MCF 10A (cell line): ENCODE measurements around the gene SERPIND1. TPM values are rescaled to one million over a fixed set of nuclear protein-coding genes. Genes with fewer than 3 reads are reported as not detected.
"Not testable (repeated sequence)": the region's sequence is repeated elsewhere in the genome, so short reads cannot be mapped to it uniquely, and the experiment has no call there.

ENCODE experiments used
- BruUV-seq: library from RNA; stranded (reverse); fragments of 400-500 nt; replicated peaks from 2 replicates; lab custom pipeline; 2021; lab: Mats Ljungman, UMichigan
- CTCF ChIA-PET: fragments of 300-600 bp; sonication (Branson Sonifier 250); formaldehyde crosslinking; extraction: SDS; loops from one replicate; lab custom pipeline; 2021; ENCODE audit warnings: antibody characterized with exemption, inconsistent platforms; lab: Yijun Ruan, JAX
- POLR2A ChIA-PET: fragments of 300-600, 350-650 bp; sonication (Branson Sonifier 250); formaldehyde crosslinking; extraction: SDS; loops from one replicate; lab custom pipeline; 2020; ENCODE audit warnings: antibody characterized with exemption, inconsistent platforms; lab: Yijun Ruan, JAX
- DNase-seq: peaks from one replicate; pipeline ENCODE4 v3.0.0-alpha.2; 2018; ENCODE audit not compliant: unreplicated experiment
- H3K27ac Mint-ChIP-seq: one replicate; pipeline ENCODE4 v1.8.0; 2022; ENCODE audit warnings: mild to moderate bottlenecking, low read depth, mixed read lengths; ENCODE audit not compliant: unreplicated experiment
- H3K27me3 Mint-ChIP-seq: one replicate; pipeline ENCODE4 v1.8.0; 2022; ENCODE audit warnings: mixed read lengths; ENCODE audit not compliant: insufficient read depth, unreplicated experiment
- H3K36me3 Mint-ChIP-seq: one replicate; pipeline ENCODE4 v1.8.0; 2022; ENCODE audit warnings: mild to moderate bottlenecking, moderate library complexity, mixed read lengths; ENCODE audit not compliant: insufficient read depth, unreplicated experiment
- H3K4me1 Mint-ChIP-seq: one replicate; pipeline ENCODE4 v1.8.0; 2022; ENCODE audit warnings: mixed read lengths; ENCODE audit not compliant: insufficient read depth, unreplicated experiment
- H3K4me3 Mint-ChIP-seq: one replicate; pipeline ENCODE4 v1.8.0; 2022; ENCODE audit warnings: mild to moderate bottlenecking, moderate library complexity, mixed read lengths; ENCODE audit not compliant: unreplicated experiment
- H3K9me3 Mint-ChIP-seq: one replicate; pipeline ENCODE4 v1.8.0; 2022; ENCODE audit warnings: mixed read lengths; ENCODE audit not compliant: unreplicated experiment
- intact Hi-C: fragments of 100-400 bp; cut with micrococcal nuclease; formaldehyde crosslinking; loops from 2 replicates; pipeline ENCODE4 v1.14.1; 2022
- total RNA-seq: library from RNA; stranded (reverse); gene quantifications from 2 replicates; pipeline ENCODE4 v1.2.3, GENCODE V29; 2022
- TF ChIP-seq, protein P1 (sequence below): fragments of 200-600 bp; IDR thresholded peaks from one replicate; pipeline ENCODE4 v1.8.0; 2022; ENCODE audit warnings: antibody characterized with exemption, mild to moderate bottlenecking; ENCODE audit not compliant: unreplicated experiment

The SERPIND1 gene
- total RNA-seq, 1 experiment from 2014 or later: not detected

DNA sequence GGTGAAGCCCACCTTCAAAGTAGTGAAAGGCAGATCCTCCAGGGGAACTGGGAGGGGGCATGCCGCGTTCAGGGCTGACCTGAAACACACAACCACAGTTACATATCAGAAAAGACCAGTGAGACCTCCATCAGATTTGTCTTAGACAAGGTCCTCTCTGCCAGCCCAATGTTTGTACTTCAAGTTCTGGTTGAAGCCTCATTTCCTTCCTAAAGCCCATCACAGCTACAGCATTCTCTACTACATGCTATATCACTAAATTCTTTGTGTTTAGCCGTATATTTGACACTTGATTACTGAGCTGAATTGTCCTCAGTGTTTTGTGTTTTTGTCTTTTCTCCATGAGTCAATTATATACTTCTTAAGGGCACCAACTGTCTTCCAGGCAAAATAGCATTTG lies 44.6 kb downstream of the SERPIND1 start:
- ChIA-PET CTCF (no interaction called here), POLR2A (interaction anchor here (0.6 kb wide), 1 partner anchor 104 kb away, joined by 3 read pairs; no protein-coding TSS in a partner anchor)
- TF ChIP-seq, protein P1, sequence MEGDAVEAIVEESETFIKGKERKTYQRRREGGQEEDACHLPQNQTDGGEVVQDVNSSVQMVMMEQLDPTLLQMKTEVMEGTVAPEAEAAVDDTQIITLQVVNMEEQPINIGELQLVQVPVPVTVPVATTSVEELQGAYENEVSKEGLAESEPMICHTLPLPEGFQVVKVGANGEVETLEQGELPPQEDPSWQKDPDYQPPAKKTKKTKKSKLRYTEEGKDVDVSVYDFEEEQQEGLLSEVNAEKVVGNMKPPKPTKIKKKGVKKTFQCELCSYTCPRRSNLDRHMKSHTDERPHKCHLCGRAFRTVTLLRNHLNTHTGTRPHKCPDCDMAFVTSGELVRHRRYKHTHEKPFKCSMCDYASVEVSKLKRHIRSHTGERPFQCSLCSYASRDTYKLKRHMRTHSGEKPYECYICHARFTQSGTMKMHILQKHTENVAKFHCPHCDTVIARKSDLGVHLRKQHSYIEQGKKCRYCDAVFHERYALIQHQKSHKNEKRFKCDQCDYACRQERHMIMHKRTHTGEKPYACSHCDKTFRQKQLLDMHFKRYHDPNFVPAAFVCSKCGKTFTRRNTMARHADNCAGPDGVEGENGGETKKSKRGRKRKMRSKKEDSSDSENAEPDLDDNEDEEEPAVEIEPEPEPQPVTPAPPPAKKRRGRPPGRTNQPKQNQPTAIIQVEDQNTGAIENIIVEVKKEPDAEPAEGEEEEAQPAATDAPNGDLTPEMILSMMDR: no peak
- peaks cover 63% of the 10 kb centered on the region for H3K36me3 Mint-ChIP-seq
- intact Hi-C loops: no loop called here
- no peak overlapping the region for H3K4me3 Mint-ChIP-seq
- DNase-seq: no peak
- no peaks in the 10 kb centered on the region for H3K9me3 Mint-ChIP-seq
- no peaks in the 10 kb centered on the region for H3K4me1 Mint-ChIP-seq
- H3K27me3 Mint-ChIP-seq: no peaks in the 10 kb centered on the region
- H3K27ac Mint-ChIP-seq: no peak overlapping the region
- no TSS peak for BruUV-seq

DNA sequence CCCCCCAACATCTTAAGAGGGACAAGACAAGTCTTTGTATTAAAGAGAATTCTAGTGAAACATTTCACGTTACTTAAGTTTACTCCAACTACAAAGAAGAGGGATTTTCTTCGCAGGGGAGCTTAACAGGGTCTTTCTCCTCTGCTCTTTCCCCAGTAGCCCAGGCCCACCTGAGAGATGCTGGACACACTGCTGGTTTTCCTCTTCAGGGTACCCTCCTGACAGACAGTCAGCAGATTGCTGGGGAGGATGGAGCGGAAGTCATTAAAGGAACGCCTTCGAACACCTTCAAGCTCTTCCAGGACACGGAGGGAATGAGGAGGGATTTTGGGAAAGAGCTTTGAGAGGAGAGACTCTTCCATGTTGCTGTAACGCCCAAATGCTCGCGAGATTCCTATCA lies 45.6 kb downstream of the SERPIND1 start:
- TF ChIP-seq, protein P1: no peak
- H3K9me3 Mint-ChIP-seq: no peaks in the 10 kb centered on the region
- BruUV-seq: no TSS peak
- no peak overlapping the region for H3K4me3 Mint-ChIP-seq
- no peak overlapping the region for H3K27ac Mint-ChIP-seq
- DNase-seq: no peak
- peaks cover 53% of the 10 kb centered on the region for H3K36me3 Mint-ChIP-seq
- POLR2A ChIA-PET: no interaction called here
- no peaks in the 10 kb centered on the region for H3K4me1 Mint-ChIP-seq
- CTCF ChIA-PET: interaction anchor here (0.6 to 1.2 kb wide), 2 partner anchors 66 to 254 kb away, joined by 4 read pairs; no protein-coding TSS in a partner anchor
- intact Hi-C loops: no loop called here
- H3K27me3 Mint-ChIP-seq: no peaks in the 10 kb centered on the region

DNA sequence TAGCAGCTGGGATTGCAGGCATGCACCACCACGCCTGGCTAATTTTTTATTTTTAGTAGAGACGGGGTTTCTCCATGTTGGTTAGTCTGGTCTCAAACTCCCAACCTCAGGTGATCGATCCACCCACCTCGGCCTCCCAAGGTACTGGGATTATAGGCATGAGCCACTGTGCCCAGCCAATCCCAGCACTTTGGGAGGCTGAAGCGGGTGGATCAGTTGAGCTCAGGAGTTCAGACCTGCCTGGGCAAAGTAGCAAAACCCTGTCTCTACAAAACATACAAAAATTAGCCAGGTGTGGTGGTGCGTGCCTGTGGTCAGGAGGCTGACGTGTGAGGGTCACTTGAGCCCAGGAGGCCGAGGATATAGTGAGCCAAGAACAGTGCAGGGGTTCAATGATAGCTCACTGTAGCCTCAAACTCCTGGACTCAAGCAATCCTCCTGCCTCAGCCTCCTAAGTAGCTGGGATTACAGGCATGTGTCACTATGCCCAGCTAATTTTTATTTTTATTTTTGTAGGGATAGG lies 47.9 kb downstream of the SERPIND1 start:
- H3K27me3 Mint-ChIP-seq, H3K4me3 Mint-ChIP-seq, H3K9me3 Mint-ChIP-seq, BruUV-seq, DNase-seq, H3K27ac Mint-ChIP-seq, H3K4me1 Mint-ChIP-seq, intact Hi-C loops: not testable (repeated sequence)
- POLR2A ChIA-PET: interaction anchor here (1.2 kb wide), 1 partner anchor 37 kb away, joined by 3 read pairs; the partner anchor contains the start of genes PI4KA and SNAP29
- CTCF ChIA-PET: interaction anchor here (0.6 to 1.5 kb wide), 2 partner anchors 38 to 335 kb away, joined by 3 to 4 read pairs; no protein-coding TSS in a partner anchor
- peaks cover 32% of the 10 kb centered on the region for H3K36me3 Mint-ChIP-seq

DNA sequence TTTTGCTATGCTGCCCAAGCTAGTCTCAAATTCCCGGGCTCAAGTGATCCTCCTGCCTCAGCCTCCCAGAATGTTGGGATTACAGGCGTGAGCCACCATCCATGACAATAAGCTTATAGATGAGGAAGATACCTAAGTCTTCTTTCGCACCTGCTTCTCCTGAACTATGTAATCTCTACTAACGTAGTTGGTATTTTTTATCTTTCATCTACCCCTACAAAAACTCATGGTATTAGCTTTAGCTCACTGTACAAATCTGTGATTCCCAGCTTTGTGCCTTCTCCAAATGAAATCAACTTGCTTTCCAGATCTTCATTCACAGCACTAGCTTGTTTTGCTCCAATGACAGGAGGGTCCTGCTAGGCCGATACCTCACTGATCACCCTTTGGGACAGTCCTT lies 48.3 kb downstream of the SERPIND1 start:
- H3K27me3 Mint-ChIP-seq: no peaks in the 10 kb centered on the region
- POLR2A ChIA-PET: interaction anchor here (1.2 kb wide), 1 partner anchor 37 kb away, joined by 3 read pairs; the partner anchor contains the start of genes PI4KA and SNAP29
- intact Hi-C loops: no loop called here

More for the DNA sequence above, 48.3 kb downstream of the SERPIND1 start:
- Mint-ChIP-seq H3K36me3 (peaks cover 31% of the 10 kb centered on the region), H3K27ac (no peak overlapping the region), H3K4me1 (no peaks in the 10 kb centered on the region), H3K4me3 (no peak overlapping the region), H3K9me3 (no peaks in the 10 kb centered on the region)
- no TSS peak for BruUV-seq
- DNase-seq: no peak
- CTCF ChIA-PET: interaction anchor here (0.6 to 1.5 kb wide), 2 partner anchors 39 to 335 kb away, joined by 3 to 4 read pairs; no protein-coding TSS in a partner anchor
- TF ChIP-seq, protein P1: no peak
